ENCODE results near the gene COBLL1.

Gene COBLL1

DNA sequence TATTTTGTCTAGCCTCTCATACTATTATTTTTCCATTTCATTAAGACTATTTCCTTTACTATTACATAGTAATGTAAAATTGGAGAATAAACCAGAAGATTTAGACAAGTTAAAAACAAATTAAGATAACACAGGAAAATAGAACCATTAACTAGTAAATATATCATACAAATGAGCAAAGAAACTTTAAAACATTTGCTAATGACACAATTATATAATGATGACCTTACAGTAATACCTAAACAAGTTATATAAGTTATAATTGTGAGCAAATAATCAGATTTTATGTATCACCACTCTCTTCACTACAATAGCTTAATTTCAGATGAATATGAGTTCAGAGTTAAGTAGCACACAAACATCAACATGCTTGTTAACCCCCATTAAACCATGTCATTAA is 147.8 kb downstream of the COBLL1 start:
- TF ChIP-seq FOXP2 (optimal IDR thresholded peaks at IDR 0.05; ENCODE audit: borderline replicate concordance, extremely low read depth, extremely low read length, insufficient read depth) (no peak), SIN3A (IDR thresholded peaks at IDR 0.05; ENCODE audit: borderline replicate concordance, insufficient read depth, low read length) (no peak), TAF1 (IDR thresholded peaks at IDR 0.05; ENCODE audit: borderline replicate concordance, insufficient read depth, low read length) (no peak), POLR2AphosphoS5 (IDR thresholded peaks at IDR 0.05; ENCODE audit: low read depth, low read length) (no peak)
- TF ChIP-seq, protein P1, sequence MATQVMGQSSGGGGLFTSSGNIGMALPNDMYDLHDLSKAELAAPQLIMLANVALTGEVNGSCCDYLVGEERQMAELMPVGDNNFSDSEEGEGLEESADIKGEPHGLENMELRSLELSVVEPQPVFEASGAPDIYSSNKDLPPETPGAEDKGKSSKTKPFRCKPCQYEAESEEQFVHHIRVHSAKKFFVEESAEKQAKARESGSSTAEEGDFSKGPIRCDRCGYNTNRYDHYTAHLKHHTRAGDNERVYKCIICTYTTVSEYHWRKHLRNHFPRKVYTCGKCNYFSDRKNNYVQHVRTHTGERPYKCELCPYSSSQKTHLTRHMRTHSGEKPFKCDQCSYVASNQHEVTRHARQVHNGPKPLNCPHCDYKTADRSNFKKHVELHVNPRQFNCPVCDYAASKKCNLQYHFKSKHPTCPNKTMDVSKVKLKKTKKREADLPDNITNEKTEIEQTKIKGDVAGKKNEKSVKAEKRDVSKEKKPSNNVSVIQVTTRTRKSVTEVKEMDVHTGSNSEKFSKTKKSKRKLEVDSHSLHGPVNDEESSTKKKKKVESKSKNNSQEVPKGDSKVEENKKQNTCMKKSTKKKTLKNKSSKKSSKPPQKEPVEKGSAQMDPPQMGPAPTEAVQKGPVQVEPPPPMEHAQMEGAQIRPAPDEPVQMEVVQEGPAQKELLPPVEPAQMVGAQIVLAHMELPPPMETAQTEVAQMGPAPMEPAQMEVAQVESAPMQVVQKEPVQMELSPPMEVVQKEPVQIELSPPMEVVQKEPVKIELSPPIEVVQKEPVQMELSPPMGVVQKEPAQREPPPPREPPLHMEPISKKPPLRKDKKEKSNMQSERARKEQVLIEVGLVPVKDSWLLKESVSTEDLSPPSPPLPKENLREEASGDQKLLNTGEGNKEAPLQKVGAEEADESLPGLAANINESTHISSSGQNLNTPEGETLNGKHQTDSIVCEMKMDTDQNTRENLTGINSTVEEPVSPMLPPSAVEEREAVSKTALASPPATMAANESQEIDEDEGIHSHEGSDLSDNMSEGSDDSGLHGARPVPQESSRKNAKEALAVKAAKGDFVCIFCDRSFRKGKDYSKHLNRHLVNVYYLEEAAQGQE (IDR thresholded peaks at IDR 0.05; ENCODE audit: insufficient read depth in 1 of 2, low read depth in 2 of 2, low read length in 2 of 2): no peak

DNA sequence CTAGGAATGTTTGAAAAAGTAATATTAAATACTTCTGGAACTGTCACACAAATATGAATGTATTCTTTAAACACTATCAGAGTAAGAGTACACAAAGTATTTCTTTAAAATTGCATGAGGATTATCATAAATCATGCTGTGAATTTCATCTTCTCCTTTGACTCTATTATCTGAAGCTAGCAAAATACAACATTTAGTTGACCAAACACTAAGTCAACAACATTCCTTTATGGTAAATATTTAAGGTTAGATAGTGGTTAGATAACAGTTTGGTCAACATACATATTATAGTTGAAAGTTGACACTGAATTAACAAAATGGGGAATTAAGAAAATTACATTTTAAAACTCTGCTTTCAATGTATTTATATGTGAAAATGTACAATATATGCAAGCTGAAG is 148.2 kb downstream of the COBLL1 start:
- TF ChIP-seq POLR2AphosphoS5 (IDR thresholded peaks at IDR 0.05; ENCODE audit: low read depth, low read length): no peak
- TF ChIP-seq, protein P1 (IDR thresholded peaks at IDR 0.05; ENCODE audit: insufficient read depth in 1 of 2, low read depth in 2 of 2, low read length in 2 of 2): no peak
- no peak for TF ChIP-seq TAF1 (IDR thresholded peaks at IDR 0.05; ENCODE audit: borderline replicate concordance, insufficient read depth, low read length)
- TF ChIP-seq FOXP2 (optimal IDR thresholded peaks at IDR 0.05; ENCODE audit: borderline replicate concordance, extremely low read depth, extremely low read length, insufficient read depth): no peak
- TF ChIP-seq SIN3A (IDR thresholded peaks at IDR 0.05; ENCODE audit: borderline replicate concordance, insufficient read depth, low read length): no peak

DNA sequence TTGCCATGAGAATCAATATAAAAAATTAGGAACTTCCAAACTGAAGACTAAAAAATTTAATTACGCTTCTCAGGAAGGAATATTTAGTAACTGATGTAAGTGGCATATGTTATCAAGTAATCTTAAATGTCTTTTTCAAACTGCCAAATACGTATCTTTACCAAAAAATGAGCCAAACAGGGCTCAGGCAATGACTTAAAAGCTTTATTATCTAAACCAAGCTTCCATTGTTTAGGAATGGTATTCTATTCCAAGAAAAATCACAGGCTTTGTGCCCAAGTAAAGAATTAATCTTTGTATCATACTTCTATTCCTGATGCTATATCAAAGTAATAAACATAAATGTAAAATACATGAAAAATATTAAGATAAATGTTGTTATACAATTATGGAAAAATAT is 148.7 kb downstream of the COBLL1 start:
- no peak for TF ChIP-seq FOXP2 (optimal IDR thresholded peaks at IDR 0.05; ENCODE audit: borderline replicate concordance, extremely low read depth, extremely low read length, insufficient read depth)
- no peak for TF ChIP-seq SIN3A (IDR thresholded peaks at IDR 0.05; ENCODE audit: borderline replicate concordance, insufficient read depth, low read length)
- TF ChIP-seq, protein P1 (IDR thresholded peaks at IDR 0.05; ENCODE audit: insufficient read depth in 1 of 2, low read depth in 2 of 2, low read length in 2 of 2): no peak
- TF ChIP-seq POLR2AphosphoS5 (IDR thresholded peaks at IDR 0.05; ENCODE audit: low read depth, low read length): no peak
- no peak for TF ChIP-seq TAF1 (IDR thresholded peaks at IDR 0.05; ENCODE audit: borderline replicate concordance, insufficient read depth, low read length)

DNA sequence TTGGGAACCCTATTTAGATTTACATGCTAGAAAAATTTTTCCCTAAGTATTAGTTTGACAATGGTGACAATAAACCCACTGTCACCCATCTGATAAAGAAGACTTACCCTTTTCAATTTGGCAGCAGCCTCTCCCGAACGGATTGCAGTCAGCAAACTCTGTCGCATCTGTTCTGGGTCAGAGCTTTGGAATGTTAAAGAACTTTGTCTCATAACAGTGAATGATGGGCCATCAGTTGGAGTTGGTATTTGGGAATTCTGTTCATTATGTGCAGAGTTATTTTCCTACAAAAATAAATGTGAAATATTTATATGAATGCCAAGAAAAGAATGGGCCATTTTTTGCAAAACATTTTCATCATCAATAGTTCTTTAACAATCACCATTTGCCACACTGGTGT is 149.5 kb downstream of the COBLL1 start:
- TF ChIP-seq FOXP2 (optimal IDR thresholded peaks at IDR 0.05; ENCODE audit: borderline replicate concordance, extremely low read depth, extremely low read length, insufficient read depth) (no peak), POLR2AphosphoS5 (IDR thresholded peaks at IDR 0.05; ENCODE audit: low read depth, low read length) (no peak), TAF1 (IDR thresholded peaks at IDR 0.05; ENCODE audit: borderline replicate concordance, insufficient read depth, low read length) (no peak), SIN3A (IDR thresholded peaks at IDR 0.05; ENCODE audit: borderline replicate concordance, insufficient read depth, low read length) (no peak)
- TF ChIP-seq, protein P1 (IDR thresholded peaks at IDR 0.05; ENCODE audit: insufficient read depth in 1 of 2, low read depth in 2 of 2, low read length in 2 of 2): no peak
